Epithelial cell of prostate (primary cell): ENCODE results near the gene NADK2.

Experiments used
- DNase-seq: peaks from one replicate; pipeline ENCODE4 v3.0.0-alpha.2; 2011; ENCODE audit warnings: low read depth, low spot score
- H3K27ac ChIP-seq: fragments of 450-650 bp; 2 replicates; pipeline ENCODE4 v1.5.1; 2017; ENCODE audit warnings: mild to moderate bottlenecking

Gene NADK2

DNA sequence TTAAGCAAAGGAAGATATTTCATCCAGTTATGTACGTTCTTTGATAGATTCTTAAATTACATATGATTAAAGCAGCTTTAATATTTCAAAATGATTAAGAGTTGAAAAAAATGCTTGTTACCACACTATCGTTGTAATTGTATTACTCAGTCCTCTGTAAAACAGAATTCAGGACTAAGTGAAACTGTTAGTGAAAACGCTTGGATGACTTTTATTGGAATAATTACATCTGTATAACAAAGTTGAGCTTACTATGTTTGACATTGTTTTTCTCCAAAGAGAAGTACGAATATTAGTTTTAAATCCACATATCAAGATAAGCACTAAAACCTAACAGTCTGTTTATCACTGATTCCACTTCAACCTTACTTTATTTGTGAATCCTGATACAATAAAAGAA is 8.7 kb upstream of the NADK2 start:
- no peak overlapping the region for H3K27ac ChIP-seq
- DNase-seq, result no peak

DNA sequence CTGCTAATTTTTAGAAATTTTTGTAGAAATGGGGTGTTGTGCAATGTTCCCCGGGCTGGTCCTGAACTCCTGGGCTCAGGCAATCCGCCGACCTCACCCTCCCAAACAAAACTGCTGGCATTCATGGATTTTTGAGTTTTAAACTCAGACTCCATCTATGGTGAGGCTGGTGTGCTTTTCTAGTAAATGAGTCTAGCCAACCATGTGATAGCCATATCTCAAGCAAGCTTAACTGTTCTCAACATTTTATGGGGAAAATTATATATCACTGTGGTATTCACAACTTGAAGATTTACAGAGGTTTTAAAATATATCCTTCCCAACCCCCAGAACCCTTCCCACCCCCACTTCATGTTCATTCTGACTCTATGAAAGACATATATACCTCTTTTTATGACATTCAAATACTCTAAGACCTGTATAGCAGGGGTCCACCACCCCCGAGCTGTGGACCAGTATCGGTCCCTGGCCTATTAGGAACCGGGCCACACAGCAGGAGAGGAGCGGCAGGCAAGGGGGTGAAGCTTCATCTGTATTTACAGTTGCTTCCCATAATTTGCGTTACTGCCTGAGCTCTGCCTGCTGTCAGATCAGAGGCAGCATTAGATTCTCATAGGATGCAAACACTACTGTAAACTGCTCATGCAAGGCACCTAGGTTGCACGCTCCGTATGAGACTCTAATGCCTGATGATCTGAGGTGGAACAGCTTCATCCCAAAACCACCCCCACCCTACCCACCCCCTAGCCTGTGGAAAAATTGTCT is 4.5 kb upstream of the NADK2 start:
- no peak for DNase-seq
- H3K27ac ChIP-seq, result no peak overlapping the region

DNA sequence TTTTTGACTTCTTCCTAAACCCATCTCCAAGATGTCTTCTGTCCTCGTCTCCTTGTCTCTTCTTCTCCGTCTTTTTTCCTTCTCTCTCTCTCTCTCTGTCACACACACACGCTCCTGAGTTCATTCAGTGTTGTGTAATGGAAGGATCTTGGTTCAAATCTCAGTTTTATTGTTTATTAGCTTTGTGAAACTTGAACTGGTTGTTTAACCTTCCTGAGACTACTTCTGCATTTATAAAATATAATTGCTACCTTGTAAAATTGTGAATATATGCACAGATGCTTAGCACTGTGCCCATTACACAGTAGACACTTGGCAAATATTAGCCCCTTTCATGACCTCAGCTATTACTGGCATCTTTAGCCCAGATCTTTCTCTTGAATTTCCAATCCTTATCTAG is 2.4 kb upstream of the NADK2 start:
- DNase-seq, result no peak
- no peak overlapping the region for H3K27ac ChIP-seq

DNA sequence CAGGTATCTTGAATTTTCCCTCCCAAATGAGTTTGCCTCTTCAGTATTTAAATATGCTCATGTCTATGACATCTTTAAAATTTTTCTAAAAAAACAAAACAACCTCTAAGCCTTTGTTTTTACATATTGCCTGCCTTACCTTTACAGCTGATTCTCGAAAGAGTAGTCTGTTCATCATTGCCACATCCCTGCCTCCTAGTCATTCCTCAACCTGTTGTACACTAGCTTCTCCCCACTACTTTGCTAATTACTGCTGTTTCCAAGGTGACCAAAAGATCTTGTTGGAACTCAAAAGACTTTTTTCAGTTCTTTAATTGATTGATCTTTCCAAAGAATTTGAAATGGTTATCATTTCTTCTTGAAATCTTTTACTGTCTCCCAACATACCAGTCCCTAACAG is 1.9 kb upstream of the NADK2 start:
- H3K27ac ChIP-seq, result no peak overlapping the region
- no peak for DNase-seq

DNA sequence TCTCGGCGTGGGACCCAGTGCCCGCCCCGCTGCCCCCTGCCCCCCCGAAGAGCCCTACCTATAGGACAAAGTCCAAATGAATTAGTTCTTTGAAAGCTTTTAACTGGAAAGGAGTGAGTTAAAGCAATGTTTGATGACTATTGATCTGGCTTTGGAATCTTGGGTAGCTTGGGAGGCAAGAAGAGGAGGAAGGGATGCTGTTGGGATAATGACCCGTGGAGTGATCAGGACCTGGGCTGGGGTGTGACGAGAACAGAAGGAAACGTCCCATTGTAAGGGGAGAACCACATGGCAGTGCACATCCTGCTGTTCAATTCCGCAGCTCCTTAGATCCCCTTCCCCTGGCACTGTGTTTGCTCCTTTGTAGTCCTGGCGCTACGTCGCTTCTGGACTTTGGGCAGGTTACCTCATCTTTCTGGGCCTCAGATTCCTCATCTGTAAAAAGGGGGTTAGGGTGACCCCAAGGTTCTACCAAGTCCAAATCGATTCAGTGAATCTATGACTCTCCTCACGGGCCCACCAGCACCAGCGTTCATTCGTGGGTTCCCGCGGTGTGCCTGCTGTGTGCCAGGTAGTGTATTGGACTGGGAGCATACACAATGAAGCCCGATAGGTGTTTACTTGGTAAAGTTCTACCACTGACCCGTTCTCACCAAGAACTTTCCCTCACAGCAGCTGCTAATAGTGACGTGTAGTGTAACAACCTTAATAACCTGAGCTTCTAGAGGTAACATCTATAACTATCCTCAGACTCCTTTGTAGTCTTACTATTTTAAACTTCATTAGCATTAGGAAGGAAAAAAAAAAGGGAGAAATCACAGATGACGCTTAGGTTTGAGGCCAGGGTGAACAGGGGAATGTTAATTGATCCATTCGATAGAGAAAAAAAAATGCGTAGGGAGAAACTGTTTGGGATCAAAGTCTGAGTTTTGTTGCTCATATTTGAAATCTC is 1.1 kb upstream of the NADK2 start:
- peak overlapping the region; percentile 83 for H3K27ac ChIP-seq
- DNase-seq, result no peak

DNA sequence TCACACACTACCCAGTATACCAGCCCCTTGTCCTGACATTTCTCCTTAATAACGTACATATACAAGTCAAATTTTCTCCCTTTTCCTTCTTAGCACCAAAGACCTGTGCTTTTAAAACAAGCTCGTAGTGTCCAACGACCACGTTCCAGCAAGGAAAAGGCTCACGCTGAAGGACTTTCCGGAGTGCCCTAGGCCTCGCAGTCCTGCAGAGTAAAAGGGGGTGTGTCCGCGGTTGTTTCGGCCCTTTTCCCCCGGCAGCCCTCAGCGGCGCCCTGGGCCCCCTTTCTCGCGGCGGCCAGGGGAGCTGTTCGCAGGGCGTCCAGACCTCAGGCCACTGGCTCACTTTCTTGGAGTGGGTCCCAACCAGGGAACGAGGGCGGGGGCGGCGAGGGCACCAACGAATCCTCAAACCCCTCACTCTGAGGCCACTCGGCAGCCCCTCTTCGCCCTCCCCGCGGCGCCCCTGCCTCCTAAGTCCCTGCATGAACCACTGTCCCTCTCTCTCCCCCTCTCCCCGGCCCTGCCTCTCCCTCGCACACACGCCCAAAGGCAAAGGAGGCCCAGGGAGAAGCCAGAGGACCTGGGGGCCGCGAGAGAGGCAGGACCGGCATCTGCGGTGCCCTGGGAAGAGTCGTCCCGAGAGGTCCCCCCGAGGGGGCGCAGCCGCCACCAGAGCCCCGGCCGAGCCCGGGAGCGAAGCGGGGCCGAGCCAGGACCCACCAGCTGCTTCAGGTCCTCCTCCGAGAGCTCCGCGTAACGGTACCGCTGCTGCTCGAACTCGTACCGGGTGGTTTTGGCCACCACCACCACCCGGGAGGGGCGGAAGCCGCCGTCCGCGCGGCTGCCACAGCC is 720 bp downstream of the NADK2 start:
- DNase-seq, result no peak
- H3K27ac ChIP-seq, result peak overlapping the region; percentile 83

DNA sequence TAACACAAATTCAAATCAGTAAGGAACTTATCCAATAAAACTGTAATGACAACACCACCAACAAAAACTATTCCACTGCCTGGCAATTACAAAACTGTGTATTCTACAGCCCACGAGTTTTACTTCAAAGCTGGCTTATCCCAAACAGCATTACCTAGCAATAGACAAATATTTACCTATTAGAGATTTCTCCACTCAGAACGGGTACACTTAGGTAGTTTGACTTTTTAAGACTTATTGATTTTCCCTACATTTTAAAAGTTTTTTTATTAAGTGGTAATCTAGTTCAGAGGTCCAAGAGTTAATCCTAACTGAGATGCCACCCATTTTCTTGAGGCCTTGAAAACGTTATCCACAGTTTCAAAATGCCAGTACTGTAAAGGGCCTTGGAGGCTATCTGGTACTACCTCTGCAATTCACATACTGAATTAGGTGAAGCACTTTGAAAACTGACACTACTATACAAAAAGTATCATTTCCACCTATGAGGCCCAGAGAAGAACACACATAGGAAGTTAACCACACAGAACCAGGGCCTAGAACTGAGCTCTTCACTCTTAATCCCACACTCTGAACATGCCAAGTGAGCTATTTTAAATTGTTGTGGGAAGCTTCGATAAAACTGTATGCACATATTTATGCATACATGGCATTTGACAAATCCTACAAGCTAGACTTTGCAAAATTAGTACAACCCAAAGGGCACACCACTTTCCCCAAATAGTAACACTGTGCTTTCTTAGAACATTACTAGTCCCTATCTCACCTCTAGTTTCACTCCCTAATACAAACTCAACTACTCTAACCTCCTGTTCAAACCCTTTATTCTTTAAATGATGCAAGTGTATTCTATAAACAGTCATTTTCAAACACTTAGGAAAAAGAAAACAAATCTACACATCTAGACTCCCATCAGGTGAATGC is 2.1 kb downstream of the NADK2 start:
- no peak for DNase-seq
- peak overlapping the region; percentile 83 for H3K27ac ChIP-seq

DNA sequence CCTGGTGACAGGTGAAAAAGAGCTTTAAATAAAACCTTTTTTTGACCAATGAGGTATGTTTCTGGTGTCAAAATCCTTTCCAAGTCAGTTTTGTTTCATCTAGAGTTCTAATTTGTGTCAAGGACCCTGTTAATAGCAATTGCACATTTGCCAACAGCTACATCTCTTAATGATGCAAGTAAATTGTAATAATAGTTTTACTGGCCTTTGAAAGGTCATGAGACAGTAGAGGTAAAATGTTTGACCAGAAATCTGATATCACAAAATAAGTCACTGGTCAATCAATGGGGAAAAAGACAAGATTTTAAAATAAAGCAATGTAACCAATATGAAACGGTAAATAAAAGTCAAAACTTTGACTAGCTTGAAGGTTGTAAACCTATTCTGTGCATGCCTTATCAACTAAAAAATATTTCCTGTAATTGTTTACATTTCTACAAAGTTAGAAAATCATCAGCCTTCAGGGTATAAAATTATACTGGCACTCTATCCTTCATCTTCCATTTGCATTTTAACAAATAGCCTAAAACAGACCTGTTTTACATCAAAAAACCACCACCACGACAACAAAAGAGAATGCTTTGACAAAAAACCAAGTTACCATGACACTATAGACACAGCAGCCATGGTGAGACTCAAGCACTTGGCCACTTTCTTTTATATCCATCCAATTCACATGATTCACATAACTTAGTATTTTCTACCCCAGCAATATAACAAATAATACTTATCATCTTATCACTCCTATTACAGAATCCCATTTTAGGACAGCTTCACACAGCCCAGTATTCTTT is 3.0 kb downstream of the NADK2 start:
- DNase-seq, result no peak

DNA sequence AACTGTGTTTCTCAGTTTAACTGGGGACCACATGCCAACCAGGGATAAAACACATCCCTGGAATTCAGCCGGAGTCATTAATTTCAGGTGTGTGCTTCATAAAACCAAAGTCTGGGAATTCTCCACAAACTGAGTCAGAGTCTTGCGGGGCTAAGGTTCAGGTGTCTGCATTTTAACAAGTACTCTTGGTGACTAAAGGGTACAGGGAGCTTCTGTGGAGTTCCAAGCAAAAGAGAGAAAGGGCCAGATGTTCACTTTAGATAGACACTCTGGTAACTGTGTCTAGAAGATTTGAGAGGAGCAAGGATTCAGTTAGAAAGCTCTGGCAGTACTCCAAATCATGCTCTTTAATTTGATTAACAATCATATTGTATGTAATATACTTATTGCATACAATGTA is 4.0 kb downstream of the NADK2 start:
- no peak overlapping the region for H3K27ac ChIP-seq
- DNase-seq, result no peak

More for the DNA sequence above, 3.0 kb downstream of the NADK2 start:
- H3K27ac ChIP-seq, result no peak overlapping the region

DNA sequence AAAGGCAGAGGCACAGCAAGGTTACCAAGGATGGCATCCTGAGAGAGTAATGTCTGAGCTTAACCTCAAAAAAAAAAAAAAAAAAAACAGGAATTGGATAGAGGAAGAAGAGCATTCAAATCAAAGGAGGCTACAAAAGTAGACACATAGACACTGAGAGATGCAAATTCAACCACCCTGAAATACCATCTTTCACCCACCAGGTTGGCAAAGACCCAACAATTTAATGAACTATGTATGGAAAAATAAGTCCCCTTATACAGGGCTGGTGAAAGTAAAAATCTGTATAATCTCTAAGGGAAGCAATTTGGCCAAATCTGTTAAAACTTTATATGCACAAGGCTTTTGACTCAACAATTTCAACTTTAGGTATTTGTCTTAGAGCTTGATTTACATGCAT is 4.9 kb downstream of the NADK2 start:
- no peak for DNase-seq
- no peak overlapping the region for H3K27ac ChIP-seq

DNA sequence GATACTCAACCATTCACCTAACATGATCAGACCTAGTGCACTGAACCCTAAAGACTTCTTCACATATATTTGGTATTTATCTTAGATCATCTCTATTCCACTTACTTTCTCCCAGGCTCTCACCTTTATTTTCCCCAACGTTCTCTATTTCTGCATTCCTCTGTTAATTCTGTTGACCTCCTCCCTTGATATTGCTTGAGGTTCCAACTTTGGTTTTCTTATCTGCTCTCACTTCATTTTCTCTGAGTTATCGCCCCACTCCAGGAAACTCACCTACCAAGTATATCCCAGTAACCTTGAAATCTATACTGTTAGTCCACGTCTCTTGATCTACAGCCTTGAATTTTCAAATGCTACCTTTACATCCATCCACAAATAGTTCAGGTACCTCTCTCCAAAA is 9.2 kb downstream of the NADK2 start:
- H3K27ac ChIP-seq, result no peak overlapping the region
- no peak for DNase-seq

DNA sequence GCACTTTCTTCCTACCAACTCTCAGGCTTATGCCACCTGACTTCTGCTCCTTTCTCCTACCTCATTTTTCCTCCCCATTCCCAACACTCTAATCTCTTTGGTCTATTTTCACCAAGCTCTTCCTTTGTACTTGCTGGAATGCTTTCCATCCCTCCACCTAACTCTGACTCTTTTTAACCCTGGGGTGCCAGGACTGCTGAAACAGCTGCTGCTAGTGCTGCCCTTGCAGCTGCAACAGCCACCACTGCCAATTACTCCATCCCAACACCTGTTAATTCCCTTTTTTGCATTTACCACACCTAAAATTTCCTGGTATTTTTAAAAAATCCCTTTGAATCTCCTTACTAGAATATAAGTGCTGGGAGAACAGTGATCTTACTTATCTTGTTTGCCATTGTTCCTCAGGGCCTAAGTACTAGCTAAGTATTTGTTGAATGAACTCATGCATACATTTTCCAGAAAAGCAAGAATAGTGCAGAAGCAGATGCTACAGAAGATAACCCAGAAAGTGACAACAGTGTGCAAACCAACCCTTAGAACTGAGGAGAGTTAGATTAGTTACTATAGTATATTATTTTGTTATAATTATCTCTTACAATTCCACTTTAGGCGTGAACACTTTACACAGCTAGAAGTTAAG is 11.5 kb downstream of the NADK2 start:
- H3K27ac ChIP-seq, result no peak overlapping the region
- DNase-seq, result no peak

DNA sequence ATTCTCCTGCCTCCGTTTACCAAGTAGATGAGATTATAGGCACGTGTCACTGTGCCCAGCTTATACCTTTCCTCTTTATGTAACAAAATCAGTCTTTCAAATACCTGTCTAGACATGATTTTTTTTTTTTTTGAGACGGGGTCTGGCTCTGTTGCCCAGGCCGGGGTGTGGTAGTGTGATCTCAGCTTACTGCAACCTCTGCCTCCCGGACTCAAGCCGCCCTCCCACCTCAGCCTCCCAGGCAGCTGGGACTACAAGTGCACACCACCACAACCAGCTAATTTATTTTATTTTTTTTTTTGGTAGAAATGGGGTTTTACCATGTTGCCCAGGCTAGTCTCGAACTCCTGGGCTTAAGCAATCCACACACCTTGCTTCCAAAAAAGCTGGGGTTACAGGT is 13.2 kb downstream of the NADK2 start:
- DNase-seq, result no peak
- peak overlapping the region; percentile 29 for H3K27ac ChIP-seq

DNA sequence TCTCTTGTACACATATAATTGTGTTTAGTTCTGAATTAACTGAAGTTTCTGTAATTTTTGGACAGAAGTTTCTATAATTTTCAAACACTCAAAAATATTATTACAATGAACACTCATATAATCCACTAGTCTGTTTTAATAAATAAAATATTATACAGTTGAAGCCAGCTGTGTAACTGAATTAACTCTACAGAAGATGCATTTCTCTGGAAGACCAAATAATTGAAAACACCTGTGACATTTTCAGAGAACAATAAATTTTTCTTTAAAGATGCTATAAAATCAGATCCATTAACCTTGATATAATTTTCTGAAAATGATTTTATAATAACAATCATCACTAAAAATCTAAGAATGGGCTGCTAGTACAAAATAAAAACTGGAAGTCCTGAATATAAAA is 14.7 kb downstream of the NADK2 start:
- no peak for DNase-seq
- no peak overlapping the region for H3K27ac ChIP-seq

DNA sequence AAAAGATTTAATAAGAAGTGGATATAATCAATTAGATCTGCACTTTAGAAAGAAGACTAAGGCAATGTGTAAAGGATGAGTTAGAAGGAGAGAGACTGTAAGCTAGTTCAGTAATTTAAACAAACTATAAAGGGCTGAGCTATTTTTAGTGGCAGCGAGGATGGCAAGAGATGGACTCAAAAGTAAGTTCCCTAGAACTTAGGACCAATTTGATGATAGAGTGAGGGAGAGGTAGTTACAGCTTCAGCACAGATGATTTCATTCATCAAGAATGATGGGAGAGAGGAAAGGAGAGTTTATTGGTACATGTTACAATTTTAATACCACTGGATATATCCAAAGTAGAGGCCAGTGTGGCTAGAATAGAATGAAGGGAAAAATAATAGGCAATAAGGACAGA is 19.1 kb downstream of the NADK2 start:
- no peak overlapping the region for H3K27ac ChIP-seq
- DNase-seq, result no peak

DNA sequence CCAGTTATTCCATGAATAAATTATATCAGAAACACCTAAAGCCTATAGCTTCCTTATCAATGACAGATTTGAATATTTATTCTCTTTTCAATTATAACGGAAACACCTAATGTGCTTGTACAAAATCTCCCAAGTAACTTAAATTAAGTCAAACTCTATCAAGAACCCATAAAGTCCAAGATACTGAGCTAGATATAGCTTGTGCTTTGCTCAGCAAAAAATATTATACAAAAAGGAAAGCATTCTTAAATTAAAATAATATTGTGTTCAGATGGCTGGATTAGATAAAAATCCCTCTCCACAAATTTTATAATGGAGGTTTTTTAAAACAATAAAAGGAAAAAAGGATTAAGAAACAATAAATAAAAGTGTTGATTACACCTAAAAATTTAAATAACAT is 23.7 kb downstream of the NADK2 start:
- no peak for DNase-seq
- no peak overlapping the region for H3K27ac ChIP-seq

DNA sequence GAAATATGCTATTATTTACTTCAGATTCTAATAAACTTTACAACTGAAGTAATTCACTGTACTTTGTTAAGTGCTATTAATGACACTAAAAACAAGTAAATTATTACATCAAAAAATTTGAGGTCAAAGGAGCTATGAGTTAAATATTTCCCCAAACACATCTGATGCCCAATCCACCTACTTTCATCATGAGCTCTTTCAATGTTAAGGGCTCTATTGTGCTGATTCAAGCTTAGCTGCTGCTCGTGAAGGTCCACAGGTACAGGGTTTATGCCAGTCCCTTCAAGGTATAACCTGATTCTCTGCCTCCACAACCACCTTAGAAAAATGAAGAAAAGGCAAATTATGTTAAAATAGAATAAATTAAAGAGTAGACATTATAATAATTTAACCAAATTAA is 24.2 kb downstream of the NADK2 start:
- DNase-seq, result no peak
- no peak overlapping the region for H3K27ac ChIP-seq

DNA sequence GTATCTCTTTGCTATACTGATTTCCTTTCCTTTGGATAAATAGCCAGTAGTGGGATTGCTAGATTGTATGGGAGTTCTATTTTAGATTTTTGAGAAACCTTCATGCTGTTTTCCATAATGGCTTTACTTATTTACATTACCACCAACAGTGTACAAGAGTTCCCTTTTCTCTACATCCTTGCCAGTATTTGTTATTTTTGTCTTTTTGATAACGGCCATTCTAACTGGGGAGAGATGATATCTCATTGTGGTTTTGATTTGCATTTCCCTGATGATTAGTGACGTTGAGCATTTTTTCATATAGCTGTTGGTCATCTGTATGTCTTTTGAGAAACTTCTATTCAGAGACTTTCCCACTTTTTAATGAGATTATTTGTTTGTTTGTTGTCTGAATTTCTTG is 25.8 kb downstream of the NADK2 start:
- DNase-seq, result no peak
- no peak overlapping the region for H3K27ac ChIP-seq
